Measurements from ENCODE around the gene CARD9. TPM values are rescaled to one million over a fixed set of nuclear protein-coding genes. Genes with fewer than 3 reads are reported as not detected.

Gene CARD9
- total and polyA plus RNA-seq, 2 of the 8 experiments (the other 6 are each of a cell fraction or from before 2014, with no cell fraction given): 0.15 to 1.1 TPM

DNA sequence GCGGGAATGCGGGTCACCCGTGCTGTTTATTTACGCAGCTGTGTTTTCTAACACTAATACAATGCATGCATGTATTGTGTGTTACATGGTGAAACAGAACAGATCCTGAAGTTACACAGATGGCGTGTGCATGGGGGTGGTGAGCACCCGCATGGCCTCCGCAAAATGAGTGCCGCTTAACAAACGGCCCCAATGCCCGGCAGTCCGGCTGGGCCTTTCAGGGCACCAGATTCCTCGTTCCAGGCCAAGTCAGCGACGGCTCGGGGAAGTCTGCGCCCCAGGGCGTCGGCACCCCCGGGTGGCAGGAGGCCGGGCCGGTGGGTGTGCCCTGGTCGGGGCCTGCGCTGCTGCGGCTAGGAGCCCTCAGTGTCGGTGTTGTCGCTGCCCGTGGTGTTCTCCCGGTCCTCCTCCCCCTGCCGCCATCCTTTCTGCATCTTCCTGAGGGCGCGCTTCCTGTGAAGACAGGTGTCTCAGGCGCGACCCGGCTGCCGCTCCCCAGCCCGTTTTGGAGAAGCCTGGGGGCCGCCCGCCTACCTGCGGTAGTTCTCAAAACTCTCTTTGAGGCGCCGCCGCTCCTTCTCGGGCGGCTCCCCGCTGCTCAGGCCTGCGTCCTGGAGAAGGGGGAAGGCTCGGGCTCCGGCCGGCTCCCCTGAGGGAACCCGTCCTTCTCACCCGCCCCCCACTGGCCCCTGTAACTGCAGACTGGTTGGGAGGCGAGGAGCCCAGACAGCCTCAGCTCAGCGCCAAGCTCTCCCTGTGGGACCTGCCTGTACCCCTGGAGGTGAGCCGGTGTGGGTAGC lies 9.3 kb downstream of the CARD9 start:
- no peak overlapping the region for H2BK120ac ChIP-seq (replicated peaks; ENCODE audit: low read depth, low read length)

More for the DNA sequence above, 9.3 kb downstream of the CARD9 start:
- Histone ChIP-seq H3K23ac (ENCODE audit: insufficient read length) (no peak overlapping the region), H3K4ac (replicated peaks; ENCODE audit: insufficient read length, low read depth, low read length) (no peak overlapping the region), H3K79me2 (ENCODE audit: control insufficient read depth in 1 of 2, insufficient read depth in 2 of 2, low read length in 2 of 2) (no peaks in the 10 kb centered on the region), H3K4me2 (ENCODE audit: insufficient read depth in 1 of 2, low read depth in 2 of 2, low read length in 2 of 2) (peak overlapping the region; percentile 4 to 69), H4K5ac (ENCODE audit: insufficient read length, low read depth, low read length) (no peak overlapping the region), H2BK20ac (ENCODE audit: low read length) (no peak overlapping the region), H4K20me1 (replicated peaks in 1 of 2; ENCODE audit: control insufficient read depth in 1 of 2, insufficient read depth in 2 of 2, low read length in 2 of 2) (peaks cover 3 to 7% of the 10 kb centered on the region in 2 experiments), H2BK15ac (ENCODE audit: low read length) (peak overlapping the region; percentile 19; the same call in 1 of the 2 replicates), H3K9me3 (ENCODE audit: insufficient read depth in 2 of 2, low read depth in 1 of 2, low read length in 1 of 2) (peaks cover 0 to 3% of the 10 kb centered on the region in 2 experiments; a peak in 1 of 4 replicates), H3K4me1 (replicated peaks in 1 of 4; ENCODE audit: control insufficient read depth in 3 of 4, insufficient read depth in 4 of 4, low read length in 3 of 4) (peaks cover 0 to 8% (median under 1%) of the 10 kb centered on the region in 4 experiments; a peak in 3 of 7 replicates), H3K23me2 (ENCODE audit: low read depth, low read length) (no peaks in the 10 kb centered on the region; the same call in 1 of the 2 replicates), H2BK12ac (ENCODE audit: low read depth, low read length) (no peak overlapping the region), H3K9ac (replicated peaks in 1 of 4; ENCODE audit: extremely low read depth in 1 of 4, low read depth in 3 of 4, low read length in 3 of 4) (no peak overlapping the region), H2AFZ (ENCODE audit: low read length) (no peak overlapping the region), H3K27me3 (replicated peaks in 1 of 4; ENCODE audit: control insufficient read depth in 3 of 4, extremely low read depth in 1 of 4, insufficient read depth in 3 of 4, low read length in 3 of 4) (peaks cover 0 to 2% (median 0%) of the 10 kb centered on the region in 4 experiments; a peak in 2 of 7 replicates), H3K27ac (ENCODE audit: low read depth, low read length) (no peak overlapping the region), H2AK5ac (ENCODE audit: low read depth, low read length) (no peak overlapping the region), H3K4me3 (ENCODE audit: extremely low read depth in 1 of 4, insufficient read depth in 2 of 4, low read depth in 3 of 4, low read length in 4 of 4) (peak overlapping the region in 1 of 4 experiments; percentile 97; a peak in 1 of 8 replicates), H3K79me1 (ENCODE audit: low read depth, low read length) (peaks cover 3% of the 10 kb centered on the region), H3K36me3 (ENCODE audit: control insufficient read depth in 2 of 4, insufficient read depth in 4 of 4, low read length in 3 of 4) (peaks cover 0 to 2% (median 0%) of the 10 kb centered on the region in 4 experiments; a peak in 1 of 8 replicates), H3K14ac (ENCODE audit: insufficient read length) (no peak overlapping the region), H4K8ac (ENCODE audit: extremely low read depth, insufficient read depth, low read length) (peak overlapping the region; percentile 59), H4K91ac (replicated peaks; ENCODE audit: insufficient read length, low read length) (no peak overlapping the region), H3K18ac (ENCODE audit: extremely low read depth, low read length) (no peak overlapping the region), H3K56ac (replicated peaks; ENCODE audit: insufficient read length, low read depth, low read length) (no peak overlapping the region), H2BK5ac (ENCODE audit: low read depth, low read length) (no peak overlapping the region)
- DNase-seq (ENCODE audit: low read depth in 1 of 2, low spot score in 2 of 2): no peak
- TF ChIP-seq E2F6 (IDR thresholded peaks at IDR 0.05) (no peak), KDM1A (IDR thresholded peaks at IDR 0.05; ENCODE audit: borderline replicate concordance, low read length) (peak; percentile 15; the same call in 1 of the 2 replicates), KDM4A (IDR thresholded peaks at IDR 0.05; ENCODE audit: low read depth, low read length, severe bottlenecking) (peak; percentile 3)
- ChIA-PET POLR2A (ENCODE audit: partially characterized antibody) (interaction anchor here (0.5 to 15.8 kb wide), 15 partner anchors 9 to 961 kb away, joined by 3 to 137 read pairs (median 4); partner anchors contain the start of genes CARD9 and SNAPC4), CTCF (ENCODE audit: partially characterized antibody) (interaction anchor here (0.7 to 7.1 kb wide), 25 partner anchors 8 to 586 kb away, joined by 3 to 80 read pairs (median 5); partner anchors contain the start of gene CARD9)
- WGBS, 2 experiments (ENCODE audit: extremely low coverage in 1 of 2, insufficient coverage in 1 of 2, insufficient read length in 1 of 2, insufficient replicate concordance in 2 of 2, low coverage in 1 of 2, low lambda C conversion rate in 2 of 2, missing lambda C conversion rate in 1 of 2): 82% methylated on average over 36 of the region's 54 CpGs; no CpG with 5 or more reads in 1 of the 2 experiments
- no peak for FAIRE-seq
